Peyer's patch (tissue), 4 donors: Measurements from ENCODE around the gene EFNA5. TPM values are rescaled to one million over a fixed set of nuclear protein-coding genes. Genes with fewer than 3 reads are reported as not detected.

Source experiments
- DNase-seq, 3 donors: peaks; one replicate each; pipeline ENCODE4 v3.0.0-alpha.2; 2017 to 2019
- H3K27ac ChIP-seq, 4 donors: fragments of 200-600 bp; sonication (generic); one replicate each; pipeline ENCODE4 v1.5.1; 2016 to 2019
- H3K27me3 ChIP-seq, 2 donors: fragments of 200-600 bp; sonication (generic); one replicate each; pipeline ENCODE4 v1.5.1; 2019
- H3K36me3 ChIP-seq, 3 donors: fragments of 200-600 bp; sonication (generic); one replicate each; pipeline ENCODE4 v1.5.1; 2016 to 2019
- H3K4me1 ChIP-seq, 4 donors: fragments of 200-600 bp; sonication (generic); one replicate each; pipeline ENCODE4 v1.5.1; 2016 to 2019
- H3K4me3 ChIP-seq, 4 donors: fragments of 200-600 bp; sonication (generic); 1 replicate in 3 of 4; 2 replicates in 1 of 4; pipeline ENCODE4 v1.5.1; 2016 to 2019; ENCODE audit warnings: mild to moderate bottlenecking in 1 of 4
- H3K9me3 ChIP-seq, 4 donors: fragments of 200-600 bp; sonication (generic); one replicate each; pipeline ENCODE4 v1.5.1; 2016 to 2019; ENCODE audit warnings: mild to moderate bottlenecking in 1 of 4
- POLR2A ChIP-seq, 2 donors: fragments of 450-650 bp; IDR thresholded peaks; one replicate each; pipeline ENCODE4 v1.5.1; 2017; ENCODE audit warnings: antibody characterized with exemption in 2 of 2, mild to moderate bottlenecking in 2 of 2, moderate library complexity in 2 of 2
- total RNA-seq, 4 donors: library from RNA; depleted of rRNA; stranded (reverse); fragments of >200 nt; gene quantifications; one replicate each; pipeline ENCODE4 v1.1.0, GENCODE V29; 2016
- TF ChIP-seq, protein P1 (sequence below), 6 experiments: fragments of 450-650 bp in 4 of 6; fragments of 200-600 bp in 2 of 6; sonication (generic) in 1 of 6; IDR thresholded peaks; one replicate each; pipeline ENCODE4 v1.5.1; 2017 to 2019; ENCODE audit warnings: antibody characterized with exemption in 6 of 6, mild to moderate bottlenecking in 3 of 6, moderate library complexity in 1 of 6

The EFNA5 gene
- total RNA-seq, 4 donors from 2014 or later, result 1.1 to 27.5 (median 1.1) TPM; not detected in 1

- TF ChIP-seq POLR2A (IDR thresholded peaks at IDR 0.05), result no peak
- TF ChIP-seq, protein P1, sequence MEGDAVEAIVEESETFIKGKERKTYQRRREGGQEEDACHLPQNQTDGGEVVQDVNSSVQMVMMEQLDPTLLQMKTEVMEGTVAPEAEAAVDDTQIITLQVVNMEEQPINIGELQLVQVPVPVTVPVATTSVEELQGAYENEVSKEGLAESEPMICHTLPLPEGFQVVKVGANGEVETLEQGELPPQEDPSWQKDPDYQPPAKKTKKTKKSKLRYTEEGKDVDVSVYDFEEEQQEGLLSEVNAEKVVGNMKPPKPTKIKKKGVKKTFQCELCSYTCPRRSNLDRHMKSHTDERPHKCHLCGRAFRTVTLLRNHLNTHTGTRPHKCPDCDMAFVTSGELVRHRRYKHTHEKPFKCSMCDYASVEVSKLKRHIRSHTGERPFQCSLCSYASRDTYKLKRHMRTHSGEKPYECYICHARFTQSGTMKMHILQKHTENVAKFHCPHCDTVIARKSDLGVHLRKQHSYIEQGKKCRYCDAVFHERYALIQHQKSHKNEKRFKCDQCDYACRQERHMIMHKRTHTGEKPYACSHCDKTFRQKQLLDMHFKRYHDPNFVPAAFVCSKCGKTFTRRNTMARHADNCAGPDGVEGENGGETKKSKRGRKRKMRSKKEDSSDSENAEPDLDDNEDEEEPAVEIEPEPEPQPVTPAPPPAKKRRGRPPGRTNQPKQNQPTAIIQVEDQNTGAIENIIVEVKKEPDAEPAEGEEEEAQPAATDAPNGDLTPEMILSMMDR (IDR thresholded peaks at IDR 0.05), result no peak
- Histone ChIP-seq H3K36me3 (no peaks in the 10 kb centered on the region), H3K4me3 (no peak overlapping the region)
These were observed 38.9 kb downstream of the EFNA5 start for GRCh38 chr5:107631805-107632362.

DNA sequence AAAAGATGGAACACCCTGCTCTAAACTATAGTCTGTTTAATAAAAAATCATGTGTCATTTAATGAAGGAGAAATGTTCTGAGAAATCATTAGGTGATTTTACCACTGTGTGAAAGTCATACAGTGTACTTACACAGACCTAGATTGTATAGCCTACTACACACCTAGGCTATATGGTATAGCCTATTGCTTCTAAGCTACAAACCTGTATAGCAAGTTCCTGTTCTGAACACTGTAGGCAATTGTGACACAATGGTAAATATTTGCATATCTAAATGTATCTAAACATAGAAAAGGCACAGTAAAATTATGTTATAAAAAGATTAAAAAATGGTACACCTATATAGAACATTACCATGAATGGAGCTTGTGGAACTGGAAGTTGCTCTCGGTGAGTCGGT lies 40.6 kb downstream of the EFNA5 start:
- Histone ChIP-seq H3K36me3 (no peaks in the 10 kb centered on the region), H3K4me3 (no peak overlapping the region), H3K27ac (no peak overlapping the region), H3K27me3 (no peaks in the 10 kb centered on the region), H3K4me1 (no peaks in the 10 kb centered on the region), H3K9me3 (no peaks in the 10 kb centered on the region)
- no peak for DNase-seq
- TF ChIP-seq, protein P1 (IDR thresholded peaks at IDR 0.05), result no peak
- TF ChIP-seq POLR2A (IDR thresholded peaks at IDR 0.05), result no peak

More at GRCh38 chr5:107631805-107632362, 38.9 kb downstream of the EFNA5 start:
- Histone ChIP-seq H3K9me3 (no peaks in the 10 kb centered on the region), H3K27ac (no peak overlapping the region), H3K4me1 (no peaks in the 10 kb centered on the region), H3K27me3 (no peaks in the 10 kb centered on the region)
- DNase-seq, result no peak

GRCh38 chr5:107624235-107624634 lies 46.5 kb downstream of the EFNA5 start:
- Histone ChIP-seq H3K27me3 (no peaks in the 10 kb centered on the region), H3K4me3 (no peak overlapping the region), H3K36me3 (no peaks in the 10 kb centered on the region), H3K9me3 (no peaks in the 10 kb centered on the region), H3K4me1 (no peaks in the 10 kb centered on the region), H3K27ac (no peak overlapping the region)
- DNase-seq, result no peak
- TF ChIP-seq POLR2A (IDR thresholded peaks at IDR 0.05), result no peak
- TF ChIP-seq, protein P1 (IDR thresholded peaks at IDR 0.05), result no peak

- TF ChIP-seq, protein P1 (IDR thresholded peaks at IDR 0.05), result no peak
- no peak for TF ChIP-seq POLR2A (IDR thresholded peaks at IDR 0.05)
- Histone ChIP-seq H3K4me3 (no peak overlapping the region), H3K4me1 (no peaks in the 10 kb centered on the region), H3K9me3 (no peaks in the 10 kb centered on the region), H3K27ac (no peak overlapping the region), H3K36me3 (no peaks in the 10 kb centered on the region), H3K27me3 (no peaks in the 10 kb centered on the region)
- no peak for DNase-seq
These were observed 49.6 kb downstream of the EFNA5 start for GRCh38 chr5:107621089-107621488.

- H3K27me3 ChIP-seq, result no peaks in the 10 kb centered on the region
- H3K4me3 ChIP-seq, result no peak overlapping the region
- H3K27ac ChIP-seq, result no peak overlapping the region
- H3K4me1 ChIP-seq, result no peaks in the 10 kb centered on the region
- no peaks in the 10 kb centered on the region for H3K9me3 ChIP-seq
- no peak for TF ChIP-seq POLR2A (IDR thresholded peaks at IDR 0.05)
- TF ChIP-seq, protein P1 (IDR thresholded peaks at IDR 0.05), result no peak
- DNase-seq, result no peak
- H3K36me3 ChIP-seq, result no peaks in the 10 kb centered on the region
These were observed 51.0 kb downstream of the EFNA5 start for GRCh38 chr5:107619781-107620180.

DNA sequence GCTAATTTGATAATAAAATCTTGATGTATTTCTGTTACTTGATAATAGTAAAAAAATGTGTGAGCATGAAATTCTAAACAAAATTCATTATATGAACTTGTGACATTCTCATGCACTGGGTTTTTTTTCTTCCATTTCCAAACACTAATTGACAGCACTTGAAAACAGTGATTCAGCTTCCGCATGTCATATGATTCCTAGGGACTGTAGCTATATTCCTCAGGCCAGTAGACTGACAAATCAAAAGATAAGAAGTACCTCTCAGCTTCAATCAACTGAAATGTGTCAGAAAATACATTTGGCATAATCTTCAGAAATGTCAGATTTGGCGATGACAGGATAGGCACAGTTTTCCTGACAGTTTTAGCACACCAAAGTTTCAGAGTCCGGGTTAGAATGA lies 52.5 kb downstream of the EFNA5 start:
- Histone ChIP-seq H3K36me3 (no peaks in the 10 kb centered on the region), H3K4me3 (no peak overlapping the region), H3K27me3 (no peaks in the 10 kb centered on the region), H3K4me1 (no peaks in the 10 kb centered on the region), H3K27ac (no peak overlapping the region), H3K9me3 (no peaks in the 10 kb centered on the region)
- DNase-seq, result no peak
- TF ChIP-seq, protein P1 (IDR thresholded peaks at IDR 0.05), result no peak
- no peak for TF ChIP-seq POLR2A (IDR thresholded peaks at IDR 0.05)
